GOT3 (cell line): ENCODE data around the gene FBXL17.

Experiments
- DNase-seq: peaks from one replicate; lab custom pipeline; 2025; ENCODE audit warnings: mixed read lengths; lab: John Stamatoyannopoulos, UW

Gene FBXL17

GRCh38 chr5:107915176-107915812, 466.6 kb downstream of the FBXL17 start:
- no peak for DNase-seq

- DNase-seq, result no peak
These were observed 468.4 kb downstream of the FBXL17 start for GRCh38 chr5:107913494-107913893.

DNA sequence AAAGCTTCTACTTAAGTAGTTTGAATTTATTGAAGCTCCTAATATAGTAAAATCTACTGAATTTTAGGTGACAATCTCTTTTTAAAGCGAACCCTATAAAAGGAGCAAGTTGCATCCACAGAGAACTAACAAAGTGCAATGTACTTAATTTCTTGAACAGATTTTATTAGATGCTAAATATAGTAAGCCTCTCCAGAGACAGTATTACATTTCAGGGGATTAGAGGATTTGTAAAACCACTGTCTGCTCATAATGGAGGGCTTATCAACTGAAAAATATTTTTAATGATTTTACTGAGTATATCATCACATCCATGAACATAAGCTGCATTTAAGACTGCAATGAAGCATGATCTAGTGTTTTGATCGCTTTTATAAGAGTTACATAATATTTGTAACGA, 481.2 kb downstream of the FBXL17 start:
- no peak for DNase-seq

DNA sequence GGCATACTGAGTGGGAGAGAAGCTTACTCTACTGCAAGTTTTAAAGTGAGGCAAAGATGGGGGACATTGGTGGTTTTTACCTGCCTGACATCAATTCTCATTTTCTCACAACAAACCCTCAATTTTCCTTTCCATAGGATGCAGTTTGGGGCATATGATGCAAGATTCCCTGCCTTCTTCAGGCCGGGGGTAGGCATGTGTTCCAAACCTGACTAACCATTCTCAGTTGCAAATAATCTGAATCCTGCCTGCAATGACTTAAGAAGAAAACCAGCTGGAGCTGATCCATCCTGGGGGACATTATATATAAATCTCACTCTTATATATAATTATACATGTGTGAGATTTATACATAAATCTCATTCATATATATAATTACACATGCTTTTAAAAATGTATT, 487.5 kb downstream of the FBXL17 start:
- no peak for DNase-seq

- DNase-seq, result no peak
These were observed 488.3 kb downstream of the FBXL17 start for GRCh38 chr5:107893642-107894041.

DNA sequence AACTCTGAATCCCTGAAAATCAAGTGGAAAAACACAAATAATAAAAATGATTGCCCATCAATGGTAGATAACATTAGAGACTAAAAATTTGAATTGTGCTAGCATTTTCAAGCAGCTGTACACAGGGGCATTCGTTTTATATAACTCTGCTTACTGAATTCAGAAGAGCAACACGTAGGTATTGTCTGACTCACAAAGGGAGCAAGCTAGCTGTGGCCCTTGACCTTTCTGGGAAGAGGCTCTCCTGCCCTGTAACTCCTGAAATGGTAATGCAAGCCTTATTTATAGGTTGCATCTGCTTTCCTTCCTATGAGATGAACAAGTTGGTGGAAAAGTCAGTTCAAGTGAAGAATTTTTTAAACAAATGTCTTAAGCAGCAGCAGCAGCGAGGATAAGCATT, 492.5 kb downstream of the FBXL17 start:
- DNase-seq, result no peak

DNA sequence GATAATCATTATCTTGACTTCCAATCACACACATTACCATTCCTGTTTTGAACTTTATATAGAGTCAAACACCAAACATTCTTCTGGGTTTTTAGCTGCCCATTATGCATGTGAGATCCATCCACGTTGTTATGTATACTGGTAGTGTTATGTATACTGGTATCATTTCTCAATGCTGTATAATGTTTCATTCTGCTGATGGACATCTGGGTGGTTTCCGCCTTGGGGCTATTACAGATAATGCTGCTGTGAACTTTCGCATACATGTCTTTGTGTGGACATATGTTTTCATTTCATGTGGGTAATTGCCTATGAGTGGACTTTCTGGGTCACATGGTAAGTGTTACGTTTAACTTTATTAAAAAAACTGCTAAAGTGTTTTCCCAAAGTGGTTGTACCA, 493.4 kb downstream of the FBXL17 start:
- DNase-seq, result no peak

GRCh38 chr5:107887166-107887943, 494.5 kb downstream of the FBXL17 start:
- DNase-seq, result no peak

- DNase-seq, result no peak
These were observed 496.3 kb downstream of the FBXL17 start for GRCh38 chr5:107885601-107886000.

GRCh38 chr5:107884871-107885270, 497.0 kb downstream of the FBXL17 start:
- DNase-seq, result no peak

- no peak for DNase-seq
These were observed 503.2 kb downstream of the FBXL17 start for GRCh38 chr5:107878661-107879060.

GRCh38 chr5:107876906-107877305, 505.0 kb downstream of the FBXL17 start:
- no peak for DNase-seq

- DNase-seq, result no peak
These were observed 505.6 kb downstream of the FBXL17 start for GRCh38 chr5:107876261-107876660.

- DNase-seq, result no peak
These were observed 506.1 kb downstream of the FBXL17 start for GRCh38 chr5:107875833-107876232.

- DNase-seq, result no peak
These were observed 507.1 kb downstream of the FBXL17 start for GRCh38 chr5:107874795-107875194.

- no peak for DNase-seq
These were observed 508.0 kb downstream of the FBXL17 start for GRCh38 chr5:107873877-107874276.

- DNase-seq, result no peak
These were observed 510.9 kb downstream of the FBXL17 start for GRCh38 chr5:107871023-107871422.

DNA sequence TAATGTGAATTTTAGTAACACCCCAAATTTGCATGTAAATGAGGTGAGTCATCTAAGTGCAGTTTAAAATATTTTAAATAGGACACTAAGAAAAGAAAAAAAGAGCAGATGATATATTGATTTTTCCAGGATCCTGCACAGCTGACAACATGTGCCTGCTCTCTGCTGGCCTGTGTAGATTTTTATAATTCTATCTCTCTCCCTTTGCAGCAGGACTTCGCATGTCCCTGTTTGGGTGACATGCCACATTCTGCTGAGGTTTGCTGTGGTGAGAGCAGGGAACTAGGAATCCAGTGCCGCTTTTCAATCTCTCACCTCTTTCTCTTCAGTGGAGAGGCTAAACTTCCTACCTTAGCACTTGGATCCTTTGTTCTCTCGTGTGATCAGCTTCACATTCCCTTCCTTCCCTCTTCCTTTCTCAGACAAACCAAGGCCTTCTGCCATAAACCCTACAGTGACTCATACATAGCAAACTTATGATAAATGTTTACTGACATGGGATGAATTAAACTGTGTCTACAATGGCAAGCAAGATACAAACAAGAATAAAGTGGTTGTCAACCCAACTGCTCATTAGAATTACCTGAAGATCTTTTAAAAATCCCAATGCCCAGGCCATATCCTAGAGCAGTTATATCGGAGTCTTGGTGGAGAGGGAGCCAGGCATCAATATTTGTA, 512.3 kb downstream of the FBXL17 start:
- no peak for DNase-seq

DNA sequence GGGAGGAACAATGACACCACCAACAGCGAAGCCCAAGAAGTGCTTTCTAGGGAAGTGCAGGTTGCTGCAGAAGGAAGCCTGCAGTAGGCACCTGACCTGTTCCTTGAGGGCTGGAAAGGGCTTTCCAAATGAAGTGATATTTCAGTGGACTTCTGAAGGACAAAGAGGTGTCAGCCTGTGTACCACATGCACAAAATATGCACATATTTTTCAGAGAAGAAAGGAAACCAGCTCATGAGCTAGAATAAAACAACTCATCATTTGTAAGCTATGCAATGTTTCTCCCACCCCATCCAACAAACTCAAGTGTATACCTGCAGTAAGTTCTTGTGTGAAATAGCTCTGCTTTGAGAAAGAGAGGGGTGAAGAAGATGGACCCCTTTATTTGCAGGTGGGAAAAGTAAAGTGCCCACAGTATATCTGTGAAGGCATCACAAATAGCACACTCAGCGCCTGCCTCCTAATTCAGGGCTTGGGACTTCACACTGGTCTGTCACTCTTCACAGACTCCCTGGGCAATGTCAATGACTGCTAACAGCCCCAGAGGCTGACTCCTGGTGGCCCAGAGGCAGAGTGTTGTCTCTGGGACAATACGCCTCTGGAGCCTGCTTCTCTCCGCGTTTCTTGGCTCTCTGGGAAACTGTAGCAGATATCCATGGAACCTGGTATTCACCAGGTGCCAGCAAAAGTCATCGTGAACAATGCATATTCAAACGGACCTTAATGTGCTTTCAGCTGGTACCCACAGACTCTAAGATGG, 513.1 kb downstream of the FBXL17 start:
- no peak for DNase-seq

- DNase-seq, result no peak
These were observed 514.6 kb downstream of the FBXL17 start for GRCh38 chr5:107867266-107867665.

DNA sequence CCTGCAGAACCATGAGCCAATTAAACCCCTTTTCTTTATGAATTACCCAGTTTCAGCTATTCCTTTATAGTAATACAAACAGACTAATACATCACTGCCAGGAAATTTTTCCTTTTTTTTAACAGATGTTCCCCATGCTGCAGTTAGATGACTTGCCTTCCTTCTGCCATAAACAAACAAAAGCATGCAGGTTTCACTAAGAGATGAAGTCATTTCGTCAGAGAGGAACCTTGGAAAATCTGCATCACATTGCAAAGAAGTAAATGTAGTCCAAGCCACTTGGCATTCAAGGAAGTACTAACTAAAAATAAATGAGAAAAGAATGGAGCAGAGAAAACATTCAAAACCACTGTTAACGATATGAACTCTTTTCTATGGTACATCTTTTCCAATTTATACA, 517.1 kb downstream of the FBXL17 start:
- DNase-seq, result no peak

- no peak for DNase-seq
These were observed 518.8 kb downstream of the FBXL17 start for GRCh38 chr5:107863125-107863524.
